Suprapubic skin (tissue), 4 donors: ENCODE measurements around the gene DPY30.

ENCODE experiments used
- CTCF ChIP-seq, 2 donors: fragments of 200-600 bp in 1 of 2; fragments of 450-650 bp in 1 of 2; sonication (generic) in 1 of 2; IDR thresholded peaks; one replicate each; pipeline ENCODE4 v1.5.1; 2016 to 2019; ENCODE audit warnings: antibody characterized with exemption in 2 of 2, mild to moderate bottlenecking in 1 of 2, moderate library complexity in 1 of 2
- EP300 ChIP-seq: sonication (generic); formaldehyde crosslinking; IDR thresholded peaks from one replicate; pipeline ENCODE4 v1.6.1; 2017; ENCODE audit warnings: antibody characterized with exemption
- POLR2AphosphoS5 ChIP-seq, 3 donors: sonication (generic); formaldehyde crosslinking; IDR thresholded peaks; one replicate each; pipeline ENCODE4 v1.6.1; 2017; ENCODE audit warnings: antibody characterized with exemption in 3 of 3

- no peak for TF ChIP-seq POLR2AphosphoS5 (IDR thresholded peaks at IDR 0.05)
- TF ChIP-seq CTCF (IDR thresholded peaks at IDR 0.05): no peak
- TF ChIP-seq EP300: no peak
Observed at GRCh38 chr2:31997653-31998052, 42.0 kb downstream of the DPY30 start.
